Colonic mucosa (tissue), 4 donors: Measurements from ENCODE around the gene PLCD3. TPM values are rescaled to one million over a fixed set of nuclear protein-coding genes. Genes with fewer than 3 reads are reported as not detected.

Source experiments
- DNase-seq: peaks from one replicate; pipeline ENCODE4 v3.0.0-alpha.2; 2020
- H3K27ac ChIP-seq: fragments of 200-600 bp; one replicate; pipeline ENCODE4 v1.8.0; 2021
- H3K27me3 ChIP-seq: fragments of 200-600 bp; one replicate; pipeline ENCODE4 v1.8.0; 2021
- H3K36me3 ChIP-seq: fragments of 200-600 bp; one replicate; pipeline ENCODE4 v1.8.0; 2021
- H3K4me1 ChIP-seq: fragments of 200-600 bp; one replicate; pipeline ENCODE4 v1.8.0; 2021; ENCODE audit warnings: mild to moderate bottlenecking
- H3K4me3 ChIP-seq: fragments of 200-600 bp; one replicate; pipeline ENCODE4 v1.8.0; 2021
- H3K9ac ChIP-seq, 2 donors: one replicate each; pipeline ENCODE4 v1.7.0; 2013; ENCODE audit warnings: control low read depth in 2 of 2, low read depth in 2 of 2, low read length in 2 of 2
- H3K9me3 ChIP-seq: fragments of 200-600 bp; one replicate; pipeline ENCODE4 v1.8.0; 2021
- CTCF ChIP-seq: fragments of 200-600 bp; IDR thresholded peaks from one replicate; pipeline ENCODE4 v1.8.0; 2022; ENCODE audit warnings: antibody characterized with exemption, mild to moderate bottlenecking
- intact Hi-C: fragments of 100-400 bp; cut with DNase I; formaldehyde crosslinking; loops from one replicate; pipeline ENCODE4 v1.14.1; 2022
- total RNA-seq, 2 donors: library from RNA; stranded (reverse); fragmentation: NEBNext Ultra II Directional in 1 of 2; extraction: Animal tissue kit (Norgen Biotek cat#: 25700) in 1 of 2; gene quantifications; one replicate each; pipeline ENCODE4 v1.2.1, GENCODE V29; 2021
- donor health status: healthy.
- donor health status: DM: no; HTN: no; CAD: no.
- donor health status: DM: no; HTN: no; CAD: no.

PLCD3 gene
- total RNA-seq, 2 donors from 2014 or later, result 300 to 312 TPM

GRCh38 chr17:45171338-45172231 is 39.3 kb upstream of the PLCD3 start:
- peak; percentile 83 for DNase-seq
- H3K4me1 ChIP-seq, result peaks cover 14% of the 10 kb centered on the region
- H3K4me3 ChIP-seq, result no peak overlapping the region
- peak overlapping the region; percentile 70 for H3K27ac ChIP-seq
- H3K9ac ChIP-seq, result peak overlapping the region; percentile 67 to 84
- intact Hi-C loops, result no loop called here
- no peaks in the 10 kb centered on the region for H3K9me3 ChIP-seq
- TF ChIP-seq CTCF, result no peak
- H3K27me3 ChIP-seq, result no peaks in the 10 kb centered on the region
- no peaks in the 10 kb centered on the region for H3K36me3 ChIP-seq

DNA sequence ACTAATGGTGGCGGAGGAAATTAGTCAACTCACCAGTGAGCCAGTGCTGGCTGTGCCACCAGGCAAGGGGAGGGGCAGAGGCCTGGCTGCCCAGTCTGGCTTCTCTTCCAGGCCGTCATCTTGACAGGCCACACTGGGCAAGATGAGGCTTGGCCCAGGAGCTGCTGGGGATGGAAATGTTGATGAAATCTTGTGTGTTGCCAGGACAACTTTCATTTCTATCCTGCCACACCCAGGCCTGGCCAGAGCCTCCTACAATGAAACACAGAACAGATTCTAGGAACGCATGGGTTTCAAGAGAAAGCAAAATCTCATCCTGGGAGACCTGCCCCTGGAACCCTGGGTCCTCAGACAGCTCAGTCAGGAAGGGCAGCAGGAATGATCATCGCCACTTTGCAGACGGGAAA is 38.6 kb upstream of the PLCD3 start:
- Histone ChIP-seq H3K9me3 (no peaks in the 10 kb centered on the region), H3K27me3 (no peaks in the 10 kb centered on the region), H3K4me3 (no peak overlapping the region), H3K36me3 (no peaks in the 10 kb centered on the region), H3K9ac (peak overlapping the region; percentile 67 to 84), H3K4me1 (peaks cover 13% of the 10 kb centered on the region), H3K27ac (peak overlapping the region; percentile 70)
- intact Hi-C loops, result no loop called here
- TF ChIP-seq CTCF, result no peak
- DNase-seq, result peak; percentile 64

GRCh38 chr17:45170280-45170930 is 38.1 kb upstream of the PLCD3 start:
- no peak for DNase-seq
- Histone ChIP-seq H3K9ac (peak overlapping the region in 1 of 2 donors; percentile 12), H3K9me3 (no peaks in the 10 kb centered on the region), H3K4me1 (peaks cover 11% of the 10 kb centered on the region), H3K4me3 (no peak overlapping the region), H3K27ac (peak overlapping the region; percentile 70), H3K36me3 (no peaks in the 10 kb centered on the region), H3K27me3 (no peaks in the 10 kb centered on the region)
- intact Hi-C loops, result no loop called here
- TF ChIP-seq CTCF, result no peak

- no peak for DNase-seq
- Histone ChIP-seq H3K4me1 (peaks cover 11% of the 10 kb centered on the region), H3K27ac (no peak overlapping the region)
Observed at GRCh38 chr17:45168991-45169752, 36.9 kb upstream of the PLCD3 start.

More at GRCh38 chr17:45168991-45169752, 36.9 kb upstream of the PLCD3 start:
- Histone ChIP-seq H3K36me3 (no peaks in the 10 kb centered on the region), H3K9me3 (no peaks in the 10 kb centered on the region), H3K9ac (no peak overlapping the region), H3K4me3 (no peak overlapping the region), H3K27me3 (no peaks in the 10 kb centered on the region)
- intact Hi-C loops, result no loop called here
- no peak for TF ChIP-seq CTCF
